HUES48 (cell line): ENCODE results near the gene PGK1.
"Not testable (repeated sequence)": the region's sequence is repeated elsewhere in the genome, so short reads cannot be mapped to it uniquely, and the experiment has no call there.

Experiments used
- H3K27ac ChIP-seq: one replicate; pipeline ENCODE4 v1.7.0; 2013; ENCODE audit warnings: low read depth, low read length, inconsistent platforms
- H3K27me3 ChIP-seq: 2 replicates; pipeline ENCODE4 v1.6.1; 2013; ENCODE audit warnings: mild to moderate bottlenecking, low read length; ENCODE audit not compliant: control insufficient read depth, insufficient read depth
- H3K36me3 ChIP-seq: 2 replicates; pipeline ENCODE4 v1.6.1; 2013; ENCODE audit warnings: low read length; ENCODE audit not compliant: control insufficient read depth, insufficient read depth
- H3K4me1 ChIP-seq: 2 replicates; pipeline ENCODE4 v1.6.1; 2013; ENCODE audit warnings: mild to moderate bottlenecking, low read length; ENCODE audit not compliant: control insufficient read depth, insufficient read depth
- H3K4me3 ChIP-seq: 2 replicates; pipeline ENCODE4 v1.5.1; 2013; ENCODE audit warnings: mild to moderate bottlenecking, low read depth, low read length
- H3K9ac ChIP-seq: 2 replicates; pipeline ENCODE4 v1.6.1; 2013; ENCODE audit warnings: mild to moderate bottlenecking, low read depth, low read length, moderate library complexity
- H3K9me3 ChIP-seq: 2 replicates; pipeline ENCODE4 v1.6.1; 2013; ENCODE audit warnings: low read length; ENCODE audit not compliant: control insufficient read depth, insufficient read depth

PGK1 gene

GRCh38 chrX:78103623-78104446, at the start of gene PGK1:
TSS of gene PGK1 (plus strand) at chrX:78104248. CDS start at chrX:78104341, 93 bp downstream.
- H3K9me3 ChIP-seq: peaks cover 16% of the 10 kb centered on the region
- 0 out of 2 replicates have a peak, but pooled peaks cover 13% of the 10 kb centered on the region for H3K4me1 ChIP-seq

GRCh38 chrX:78063687-78064086, 40.4 kb upstream of the PGK1 start:
- Histone ChIP-seq H3K4me1 (no peaks in the 10 kb centered on the region), H3K36me3 (no peaks in the 10 kb centered on the region), H3K9ac (no peak overlapping the region), H3K27ac (no peak overlapping the region), H3K4me3 (no peak overlapping the region), H3K9me3 (peaks cover 41% of the 10 kb centered on the region), H3K27me3 (no peaks in the 10 kb centered on the region)

More at GRCh38 chrX:78103623-78104446, at the start of gene PGK1:
- Histone ChIP-seq H3K27me3 (no peaks in the 10 kb centered on the region), H3K27ac (peak within 1 kb of the TSS; percentile 91), H3K4me3 (peak within 1 kb of the TSS; percentile 93), H3K9ac (peak within 1 kb of the TSS; percentile 70), H3K36me3 (peaks cover 22% of the 10 kb centered on the region)

GRCh38 chrX:78064152-78064551, 39.9 kb upstream of the PGK1 start:
- H3K27ac ChIP-seq: no peak overlapping the region
- H3K4me1 ChIP-seq: no peaks in the 10 kb centered on the region
- H3K9ac ChIP-seq: no peak overlapping the region
- H3K27me3 ChIP-seq: no peaks in the 10 kb centered on the region
- no peak overlapping the region for H3K4me3 ChIP-seq
- peaks cover 42% of the 10 kb centered on the region for H3K9me3 ChIP-seq
- H3K36me3 ChIP-seq: no peaks in the 10 kb centered on the region

GRCh38 chrX:78064698-78065601, 39.1 kb upstream of the PGK1 start:
- not testable (repeated sequence) for H3K36me3 ChIP-seq, H3K9ac ChIP-seq, H3K4me1 ChIP-seq, H3K27me3 ChIP-seq, H3K4me3 ChIP-seq
- peaks cover 44% of the 10 kb centered on the region for H3K9me3 ChIP-seq
- H3K27ac ChIP-seq: peak overlapping the region; percentile 44

GRCh38 chrX:78066110-78066509, 37.9 kb upstream of the PGK1 start:
- no peak overlapping the region for H3K27ac ChIP-seq
- no peaks in the 10 kb centered on the region for H3K27me3 ChIP-seq
- H3K9ac ChIP-seq: no peak overlapping the region
- H3K9me3 ChIP-seq: peaks cover 45% of the 10 kb centered on the region
- H3K4me1 ChIP-seq: no peaks in the 10 kb centered on the region
- H3K36me3 ChIP-seq: no peaks in the 10 kb centered on the region
- H3K4me3 ChIP-seq: no peak overlapping the region

GRCh38 chrX:78071331-78071730, 32.7 kb upstream of the PGK1 start:
- peaks cover 58% of the 10 kb centered on the region for H3K9me3 ChIP-seq
- no peaks in the 10 kb centered on the region for H3K27me3 ChIP-seq
- no peak overlapping the region for H3K9ac ChIP-seq
- no peak overlapping the region for H3K27ac ChIP-seq
- H3K4me3 ChIP-seq: no peak overlapping the region
- no peaks in the 10 kb centered on the region for H3K36me3 ChIP-seq
- no peaks in the 10 kb centered on the region for H3K4me1 ChIP-seq

GRCh38 chrX:78073147-78074077, 30.6 kb upstream of the PGK1 start:
- H3K36me3 ChIP-seq, H3K4me1 ChIP-seq, H3K27ac ChIP-seq, H3K4me3 ChIP-seq, H3K9ac ChIP-seq, H3K27me3 ChIP-seq: not testable (repeated sequence)
- H3K9me3 ChIP-seq: peaks cover 48% of the 10 kb centered on the region

GRCh38 chrX:78074088-78074487, 30.0 kb upstream of the PGK1 start:
- no peak overlapping the region for H3K4me3 ChIP-seq
- H3K36me3 ChIP-seq: no peaks in the 10 kb centered on the region
- no peak overlapping the region for H3K27ac ChIP-seq
- no peaks in the 10 kb centered on the region for H3K27me3 ChIP-seq
- peaks cover 43% of the 10 kb centered on the region for H3K9me3 ChIP-seq
- no peaks in the 10 kb centered on the region for H3K4me1 ChIP-seq
- no peak overlapping the region for H3K9ac ChIP-seq

GRCh38 chrX:78075787-78076389, 28.2 kb upstream of the PGK1 start:
- H3K9ac ChIP-seq: no peak overlapping the region
- no peaks in the 10 kb centered on the region for H3K27me3 ChIP-seq
- no peaks in the 10 kb centered on the region for H3K4me1 ChIP-seq

GRCh38 chrX:78081413-78081812, 22.6 kb upstream of the PGK1 start:
- not testable (repeated sequence) for H3K4me3 ChIP-seq, H3K27ac ChIP-seq, H3K36me3 ChIP-seq, H3K4me1 ChIP-seq, H3K9ac ChIP-seq, H3K27me3 ChIP-seq
- H3K9me3 ChIP-seq: peaks cover 13% of the 10 kb centered on the region; the same call in 1 of the 2 replicates

More at GRCh38 chrX:78075787-78076389, 28.2 kb upstream of the PGK1 start:
- Histone ChIP-seq H3K27ac (no peak overlapping the region), H3K36me3 (no peaks in the 10 kb centered on the region), H3K9me3 (peaks cover 30% of the 10 kb centered on the region), H3K4me3 (no peak overlapping the region)
